ENCODE results near the gene C1orf116.

Gene C1orf116

GRCh38 chr1:207009945-207010344 lies 22.6 kb downstream of the C1orf116 start:
- Histone ChIP-seq H3K9ac (ENCODE audit: low read depth, low read length) (no peak overlapping the region), H3K9me3 (ENCODE audit: control insufficient read depth, insufficient read depth, low read length) (no peaks in the 10 kb centered on the region), H3K4me3 (ENCODE audit: low read depth, low read length) (no peak overlapping the region), H3K4me1 (ENCODE audit: control insufficient read depth, insufficient read depth, low read length) (no peaks in the 10 kb centered on the region), H3K27me3 (ENCODE audit: control insufficient read depth, insufficient read depth, low read length) (no peaks in the 10 kb centered on the region), H3K36me3 (ENCODE audit: control insufficient read depth, insufficient read depth, low read length) (no peaks in the 10 kb centered on the region)

DNA sequence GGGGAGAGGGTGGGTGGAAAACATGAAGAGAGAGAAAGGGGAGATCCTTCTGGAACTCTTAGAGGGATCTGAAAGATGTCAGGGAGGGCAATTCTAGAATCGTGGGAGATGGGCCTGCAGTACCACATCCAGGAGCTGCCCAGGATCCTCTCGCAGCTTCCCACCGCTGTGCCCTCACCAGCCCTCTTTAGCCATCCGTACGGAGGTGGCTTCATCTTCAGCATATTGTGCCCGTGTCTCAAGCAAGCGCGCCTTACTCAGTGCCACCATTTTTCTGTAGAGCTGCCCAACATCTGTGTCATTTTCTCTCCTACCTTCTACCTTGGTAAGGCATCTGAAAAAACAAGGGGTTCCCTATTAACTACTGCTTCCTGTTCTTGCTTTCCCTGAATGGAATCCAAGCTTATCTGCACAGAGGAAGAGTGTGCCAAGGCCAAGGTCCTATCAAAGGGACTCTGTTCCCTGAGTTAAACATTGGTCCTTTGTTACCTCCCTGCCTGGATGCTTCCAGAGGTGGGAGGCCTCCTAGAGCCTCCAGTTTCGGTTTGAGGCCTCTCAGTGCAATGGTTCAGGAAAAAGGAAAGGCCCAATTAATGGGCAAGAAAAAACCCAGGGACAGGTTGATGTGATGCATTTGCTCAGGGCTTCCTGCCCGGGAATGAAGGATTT lies 23.2 kb downstream of the C1orf116 start:
- no peaks in the 10 kb centered on the region for H3K27me3 ChIP-seq (ENCODE audit: control insufficient read depth, insufficient read depth, low read length)
- no peak overlapping the region for H3K4me3 ChIP-seq (ENCODE audit: low read depth, low read length)
- H3K36me3 ChIP-seq (ENCODE audit: control insufficient read depth, insufficient read depth, low read length) = no peaks in the 10 kb centered on the region
- H3K9ac ChIP-seq (ENCODE audit: low read depth, low read length) = no peak overlapping the region
- no peaks in the 10 kb centered on the region for H3K9me3 ChIP-seq (ENCODE audit: control insufficient read depth, insufficient read depth, low read length)
- H3K4me1 ChIP-seq (ENCODE audit: control insufficient read depth, insufficient read depth, low read length) = no peaks in the 10 kb centered on the region

DNA sequence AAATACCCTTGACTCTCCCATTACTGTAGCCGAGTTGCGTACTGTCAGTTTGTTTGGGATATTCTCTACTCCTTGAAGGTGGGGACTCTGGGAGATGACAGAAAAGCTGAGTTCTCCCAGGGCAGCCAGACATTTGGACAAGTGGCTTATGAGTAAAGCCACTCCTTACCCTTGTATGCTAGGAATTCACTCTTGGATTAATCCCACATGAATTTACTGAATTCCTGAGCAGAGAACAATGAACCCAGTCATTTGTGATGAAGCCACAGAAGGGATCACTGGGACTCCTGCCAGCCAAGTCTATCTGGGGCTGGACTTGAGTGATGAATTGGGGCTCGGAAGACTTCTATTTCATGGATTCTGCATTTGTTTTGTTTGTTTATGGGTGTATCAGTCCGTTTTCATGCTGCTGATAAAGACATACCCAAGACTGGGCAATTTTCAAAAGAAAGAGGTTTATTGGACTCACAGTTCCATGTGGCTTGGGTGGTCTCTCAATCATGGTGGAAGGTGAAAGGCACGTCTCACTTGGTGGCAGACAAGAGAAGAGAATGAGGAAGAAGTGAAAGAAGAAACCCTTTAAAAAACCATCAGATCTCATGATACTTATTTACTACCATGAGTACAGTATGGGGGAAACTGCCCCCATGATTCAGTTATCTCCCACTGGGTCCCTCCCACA lies 25.1 kb downstream of the C1orf116 start:
- no peaks in the 10 kb centered on the region for H3K36me3 ChIP-seq (ENCODE audit: control insufficient read depth, insufficient read depth, low read length)
- H3K4me3 ChIP-seq (ENCODE audit: low read depth, low read length) = no peak overlapping the region
- H3K9me3 ChIP-seq (ENCODE audit: control insufficient read depth, insufficient read depth, low read length) = no peaks in the 10 kb centered on the region
- peaks cover 4% of the 10 kb centered on the region for H3K4me1 ChIP-seq (ENCODE audit: control insufficient read depth, insufficient read depth, low read length)
- H3K27me3 ChIP-seq (ENCODE audit: control insufficient read depth, insufficient read depth, low read length) = no peaks in the 10 kb centered on the region
- no peak overlapping the region for H3K9ac ChIP-seq (ENCODE audit: low read depth, low read length)

- Histone ChIP-seq H3K9ac (ENCODE audit: low read depth, low read length) (no peak overlapping the region), H3K9me3 (ENCODE audit: control insufficient read depth, insufficient read depth, low read length) (no peaks in the 10 kb centered on the region), H3K4me1 (ENCODE audit: control insufficient read depth, insufficient read depth, low read length) (peaks cover 4% of the 10 kb centered on the region), H3K36me3 (ENCODE audit: control insufficient read depth, insufficient read depth, low read length) (no peaks in the 10 kb centered on the region), H3K27me3 (ENCODE audit: control insufficient read depth, insufficient read depth, low read length) (no peaks in the 10 kb centered on the region), H3K4me3 (ENCODE audit: low read depth, low read length) (no peak overlapping the region)
Observed at GRCh38 chr1:207006914-207007313, 25.6 kb downstream of the C1orf116 start.

DNA sequence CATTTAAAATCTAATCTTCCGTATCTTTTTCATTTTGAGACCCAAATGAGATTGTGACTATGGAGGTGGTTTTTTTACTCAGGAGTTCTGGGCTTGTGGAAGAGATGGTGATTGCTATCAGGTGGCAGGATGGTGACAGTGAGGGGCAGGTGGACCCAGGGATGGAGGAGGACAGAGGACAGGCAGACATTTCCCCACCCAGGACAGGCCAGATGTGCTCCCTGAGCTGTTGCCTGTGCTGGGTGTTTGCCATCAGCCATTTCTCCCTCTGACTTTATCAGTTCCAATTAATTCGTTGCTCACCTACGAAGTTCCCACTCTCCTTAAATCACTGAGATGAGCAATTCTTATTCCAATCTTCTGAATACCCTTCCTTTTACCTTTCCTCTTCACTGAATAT lies 26.5 kb downstream of the C1orf116 start:
- Histone ChIP-seq H3K9ac (ENCODE audit: low read depth, low read length) (no peak overlapping the region), H3K36me3 (ENCODE audit: control insufficient read depth, insufficient read depth, low read length) (no peaks in the 10 kb centered on the region), H3K4me1 (ENCODE audit: control insufficient read depth, insufficient read depth, low read length) (peaks cover 4% of the 10 kb centered on the region), H3K4me3 (ENCODE audit: low read depth, low read length) (no peak overlapping the region), H3K27me3 (ENCODE audit: control insufficient read depth, insufficient read depth, low read length) (no peaks in the 10 kb centered on the region), H3K9me3 (ENCODE audit: control insufficient read depth, insufficient read depth, low read length) (no peaks in the 10 kb centered on the region)

GRCh38 chr1:207004931-207005830 lies 27.4 kb downstream of the C1orf116 start:
- Histone ChIP-seq H3K4me1 (ENCODE audit: control insufficient read depth, insufficient read depth, low read length) (peaks cover 4% of the 10 kb centered on the region), H3K27me3 (ENCODE audit: control insufficient read depth, insufficient read depth, low read length) (no peaks in the 10 kb centered on the region), H3K9me3 (ENCODE audit: control insufficient read depth, insufficient read depth, low read length) (no peaks in the 10 kb centered on the region), H3K9ac (ENCODE audit: low read depth, low read length) (no peak overlapping the region), H3K36me3 (ENCODE audit: control insufficient read depth, insufficient read depth, low read length) (no peaks in the 10 kb centered on the region), H3K4me3 (ENCODE audit: low read depth, low read length) (no peak overlapping the region)

DNA sequence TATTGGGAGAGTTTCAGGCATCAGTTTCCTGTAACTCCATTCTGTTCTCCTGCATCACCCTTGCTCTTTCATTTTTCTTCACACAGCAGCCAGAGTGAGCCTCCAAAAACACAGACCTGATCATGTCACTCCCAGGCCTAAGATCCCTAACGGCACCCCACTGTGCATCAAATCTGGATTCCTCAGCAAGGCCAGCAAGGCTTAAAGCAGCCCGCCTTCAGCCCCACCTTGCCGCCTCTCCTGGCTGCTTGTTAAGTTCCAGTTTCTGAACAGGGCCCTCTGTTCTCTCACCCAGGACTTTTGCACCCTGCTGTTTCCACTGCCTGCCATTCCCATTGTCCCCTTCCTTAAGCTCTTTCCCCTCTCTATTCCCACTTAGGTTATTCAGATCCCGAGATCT lies 29.3 kb downstream of the C1orf116 start:
- Histone ChIP-seq H3K36me3 (ENCODE audit: control insufficient read depth, insufficient read depth, low read length) (no peaks in the 10 kb centered on the region), H3K4me3 (ENCODE audit: low read depth, low read length) (no peak overlapping the region), H3K4me1 (ENCODE audit: control insufficient read depth, insufficient read depth, low read length) (peaks cover 4% of the 10 kb centered on the region), H3K9me3 (ENCODE audit: control insufficient read depth, insufficient read depth, low read length) (no peaks in the 10 kb centered on the region), H3K27me3 (ENCODE audit: control insufficient read depth, insufficient read depth, low read length) (no peaks in the 10 kb centered on the region), H3K9ac (ENCODE audit: low read depth, low read length) (no peak overlapping the region)

DNA sequence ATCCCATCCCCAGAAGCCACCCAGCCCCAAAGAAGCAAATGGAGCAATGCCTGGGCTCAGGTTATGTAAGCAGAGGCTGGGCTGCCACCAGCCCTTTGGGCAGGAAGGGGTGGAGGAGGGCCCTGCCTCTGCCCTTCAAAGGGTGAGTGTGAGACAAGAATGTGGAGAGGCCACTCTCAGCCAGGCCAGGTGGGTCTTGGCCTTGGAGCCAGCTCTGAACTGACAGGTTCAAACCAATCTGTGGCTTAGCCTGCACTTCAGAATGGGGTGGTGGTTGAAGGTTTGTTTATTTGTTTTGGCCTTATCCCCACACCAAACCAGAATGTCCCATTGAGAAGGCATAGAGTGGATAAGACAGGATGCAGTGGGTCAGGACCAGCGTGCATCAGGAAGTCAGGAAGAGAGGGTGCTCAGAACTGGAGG lies 29.8 kb downstream of the C1orf116 start:
- Histone ChIP-seq H3K9ac (ENCODE audit: low read depth, low read length) (no peak overlapping the region), H3K36me3 (ENCODE audit: control insufficient read depth, insufficient read depth, low read length) (no peaks in the 10 kb centered on the region), H3K4me1 (ENCODE audit: control insufficient read depth, insufficient read depth, low read length) (peaks cover 4% of the 10 kb centered on the region), H3K9me3 (ENCODE audit: control insufficient read depth, insufficient read depth, low read length) (no peaks in the 10 kb centered on the region), H3K27me3 (ENCODE audit: control insufficient read depth, insufficient read depth, low read length) (no peaks in the 10 kb centered on the region), H3K4me3 (ENCODE audit: low read depth, low read length) (no peak overlapping the region)

- Histone ChIP-seq H3K4me3 (ENCODE audit: low read depth, low read length) (no peak overlapping the region), H3K9ac (ENCODE audit: low read depth, low read length) (no peak overlapping the region), H3K27me3 (ENCODE audit: control insufficient read depth, insufficient read depth, low read length) (no peaks in the 10 kb centered on the region), H3K9me3 (ENCODE audit: control insufficient read depth, insufficient read depth, low read length) (no peaks in the 10 kb centered on the region), H3K4me1 (ENCODE audit: control insufficient read depth, insufficient read depth, low read length) (peaks cover 4% of the 10 kb centered on the region), H3K36me3 (ENCODE audit: control insufficient read depth, insufficient read depth, low read length) (no peaks in the 10 kb centered on the region)
Observed at GRCh38 chr1:207001492-207002245, 30.9 kb downstream of the C1orf116 start.

DNA sequence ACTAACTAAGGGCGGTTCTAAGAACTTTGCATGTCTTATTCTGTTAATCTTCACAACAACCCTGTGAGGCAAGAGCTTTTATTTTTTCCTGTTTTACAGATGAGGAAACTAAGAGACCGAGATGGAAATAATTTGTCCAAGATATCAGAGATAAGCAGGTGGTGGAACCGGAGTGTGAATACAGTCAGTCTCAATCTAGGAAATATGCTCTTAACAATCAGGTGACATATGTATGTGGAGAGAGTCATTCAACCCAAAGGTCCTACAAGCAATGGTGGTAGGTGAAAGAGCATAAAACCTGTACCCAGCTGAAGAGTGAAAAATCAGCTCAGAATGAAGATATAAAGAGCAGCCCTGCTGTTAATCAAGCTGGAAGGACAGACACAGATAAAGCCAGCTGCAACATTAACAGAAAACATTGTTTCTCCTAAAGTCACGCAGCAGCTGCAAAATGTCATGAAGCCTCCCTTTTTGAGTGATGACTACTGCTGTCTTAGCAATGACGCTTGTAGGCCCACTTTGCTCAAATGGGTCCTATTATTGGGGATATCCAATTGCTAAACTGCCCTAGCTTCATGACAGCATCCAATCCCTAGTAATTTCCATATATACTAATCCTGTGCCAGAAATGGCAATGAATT lies 31.8 kb downstream of the C1orf116 start:
- Histone ChIP-seq H3K36me3 (ENCODE audit: control insufficient read depth, insufficient read depth, low read length) (no peaks in the 10 kb centered on the region), H3K4me3 (ENCODE audit: low read depth, low read length) (no peak overlapping the region), H3K9ac (ENCODE audit: low read depth, low read length) (no peak overlapping the region), H3K27me3 (ENCODE audit: control insufficient read depth, insufficient read depth, low read length) (no peaks in the 10 kb centered on the region), H3K9me3 (ENCODE audit: control insufficient read depth, insufficient read depth, low read length) (no peaks in the 10 kb centered on the region), H3K4me1 (ENCODE audit: control insufficient read depth, insufficient read depth, low read length) (peaks cover 4% of the 10 kb centered on the region)

DNA sequence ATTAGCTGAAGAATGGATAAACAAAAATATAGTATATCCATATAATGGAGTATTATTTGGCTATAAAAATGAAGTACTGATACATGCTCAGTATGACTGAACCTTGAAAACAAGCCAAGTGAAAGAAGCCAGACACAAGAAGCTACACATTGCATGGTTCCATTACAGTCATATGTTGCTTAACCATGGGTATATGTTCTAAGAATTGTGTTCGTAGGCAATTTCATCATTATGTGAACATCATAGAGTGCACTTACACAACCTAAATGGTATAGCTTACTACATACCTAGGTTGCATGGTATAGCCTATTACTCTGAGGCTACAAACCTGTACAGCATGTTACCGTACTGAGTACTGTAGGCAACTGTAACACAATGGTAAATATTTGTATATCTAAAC lies 33.7 kb downstream of the C1orf116 start:
- H3K27me3 ChIP-seq (ENCODE audit: control insufficient read depth, insufficient read depth, low read length) = no peaks in the 10 kb centered on the region
- no peak overlapping the region for H3K4me3 ChIP-seq (ENCODE audit: low read depth, low read length)
- H3K4me1 ChIP-seq (ENCODE audit: control insufficient read depth, insufficient read depth, low read length) = peaks cover 4% of the 10 kb centered on the region
- no peaks in the 10 kb centered on the region for H3K36me3 ChIP-seq (ENCODE audit: control insufficient read depth, insufficient read depth, low read length)
- H3K9ac ChIP-seq (ENCODE audit: low read depth, low read length) = no peak overlapping the region
- no peaks in the 10 kb centered on the region for H3K9me3 ChIP-seq (ENCODE audit: control insufficient read depth, insufficient read depth, low read length)

Measured in iPS-15b (cell line).